GM18507 (cell line): ENCODE measurements around the gene SYCN.

Experiments used
- DNase-seq: peaks from one replicate; pipeline ENCODE4 v3.0.0; 2011; ENCODE audit warnings: low read depth; ENCODE audit not compliant: insufficient read length; ENCODE audit errors: extremely low spot score
- FAIRE-seq: peaks from 2 replicates; lab custom pipeline; 2011; peaks lifted over from hg19 to GRCh38; lab: Jason Lieb, UNC

Gene SYCN

DNA sequence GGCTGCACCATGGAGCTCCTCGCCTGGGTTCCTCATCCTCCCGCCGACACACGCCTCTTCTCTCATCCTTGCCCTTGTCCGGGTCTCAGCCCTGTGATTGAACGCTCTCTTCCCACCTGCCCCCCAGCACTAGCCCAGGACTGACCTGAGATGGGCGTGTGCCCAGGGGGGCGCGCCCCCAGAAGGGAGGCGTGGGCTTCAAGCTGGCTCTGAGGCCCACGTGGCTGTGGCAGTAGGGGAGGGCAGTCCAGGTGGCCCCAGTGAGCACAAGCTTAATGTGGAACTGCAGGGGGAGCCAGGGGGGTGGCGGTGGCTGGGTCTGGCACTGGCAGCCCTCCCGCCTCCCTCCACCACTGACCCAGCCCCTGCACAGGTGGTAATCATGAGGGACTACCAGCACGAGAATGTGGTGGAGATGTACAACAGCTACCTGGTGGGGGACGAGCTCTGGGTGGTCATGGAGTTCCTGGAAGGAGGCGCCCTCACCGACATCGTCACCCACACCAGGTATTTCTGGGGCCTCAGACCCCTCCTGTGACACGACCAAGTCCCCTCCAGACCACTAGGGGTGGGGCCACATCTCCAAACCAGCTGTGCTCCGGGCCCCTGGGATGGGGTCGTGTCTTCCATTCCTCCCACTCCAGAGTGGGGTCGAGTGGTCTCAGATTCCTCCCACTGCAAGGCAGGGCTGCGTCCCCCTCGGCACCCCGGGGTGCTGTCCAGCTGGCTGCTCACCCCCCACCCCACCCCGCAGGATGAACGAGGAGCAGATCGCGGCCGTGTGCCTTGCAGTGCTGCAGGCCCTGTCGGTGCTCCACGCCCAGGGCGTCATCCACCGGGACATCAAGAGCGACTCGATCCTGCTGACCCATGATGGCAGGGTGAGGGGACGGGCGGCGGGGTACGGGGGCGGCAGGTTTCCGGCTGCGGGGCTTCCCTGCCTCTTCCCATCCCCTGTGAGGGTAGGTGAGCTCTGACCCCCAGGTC is 29.2 kb downstream of the SYCN start:
- DNase-seq, result no peak
- no peak for FAIRE-seq

DNA sequence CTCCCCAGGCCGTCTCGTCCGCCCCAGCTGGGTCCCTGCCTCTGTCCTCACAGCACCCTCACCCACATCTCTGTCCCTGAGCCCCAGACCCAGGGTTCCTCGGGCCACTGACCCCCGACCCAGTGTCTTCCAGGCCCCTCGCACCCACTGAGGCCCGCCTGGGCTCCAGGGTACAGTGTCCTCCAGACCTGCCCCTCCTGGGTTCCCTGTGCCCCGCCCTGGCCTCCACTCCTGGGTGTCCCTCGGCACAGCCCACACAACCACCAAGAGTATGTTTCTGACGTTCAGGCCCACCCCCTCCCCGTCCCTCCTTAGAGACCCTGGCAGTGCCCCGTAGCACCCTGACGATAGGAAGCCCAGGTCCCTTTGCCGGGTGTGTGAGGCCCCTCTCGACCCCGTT is 29.9 kb downstream of the SYCN start:
- FAIRE-seq, result no peak
- DNase-seq, result no peak

DNA sequence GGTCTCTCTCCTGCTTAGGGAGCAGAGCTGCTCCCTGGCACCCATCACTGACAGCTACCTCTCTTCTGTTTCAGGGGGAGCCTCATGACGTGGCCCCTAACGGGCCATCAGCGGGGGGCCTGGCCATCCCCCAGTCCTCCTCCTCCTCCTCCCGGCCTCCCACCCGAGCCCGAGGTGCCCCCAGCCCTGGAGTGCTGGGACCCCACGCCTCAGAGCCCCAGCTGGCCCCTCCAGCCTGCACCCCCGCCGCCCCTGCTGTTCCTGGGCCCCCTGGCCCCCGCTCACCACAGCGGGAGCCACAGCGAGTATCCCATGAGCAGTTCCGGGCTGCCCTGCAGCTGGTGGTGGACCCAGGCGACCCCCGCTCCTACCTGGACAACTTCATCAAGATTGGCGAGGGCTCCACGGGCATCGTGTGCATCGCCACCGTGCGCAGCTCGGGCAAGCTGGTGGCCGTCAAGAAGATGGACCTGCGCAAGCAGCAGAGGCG is 30.5 kb downstream of the SYCN start:
- no peak for DNase-seq
- FAIRE-seq, result no peak

DNA sequence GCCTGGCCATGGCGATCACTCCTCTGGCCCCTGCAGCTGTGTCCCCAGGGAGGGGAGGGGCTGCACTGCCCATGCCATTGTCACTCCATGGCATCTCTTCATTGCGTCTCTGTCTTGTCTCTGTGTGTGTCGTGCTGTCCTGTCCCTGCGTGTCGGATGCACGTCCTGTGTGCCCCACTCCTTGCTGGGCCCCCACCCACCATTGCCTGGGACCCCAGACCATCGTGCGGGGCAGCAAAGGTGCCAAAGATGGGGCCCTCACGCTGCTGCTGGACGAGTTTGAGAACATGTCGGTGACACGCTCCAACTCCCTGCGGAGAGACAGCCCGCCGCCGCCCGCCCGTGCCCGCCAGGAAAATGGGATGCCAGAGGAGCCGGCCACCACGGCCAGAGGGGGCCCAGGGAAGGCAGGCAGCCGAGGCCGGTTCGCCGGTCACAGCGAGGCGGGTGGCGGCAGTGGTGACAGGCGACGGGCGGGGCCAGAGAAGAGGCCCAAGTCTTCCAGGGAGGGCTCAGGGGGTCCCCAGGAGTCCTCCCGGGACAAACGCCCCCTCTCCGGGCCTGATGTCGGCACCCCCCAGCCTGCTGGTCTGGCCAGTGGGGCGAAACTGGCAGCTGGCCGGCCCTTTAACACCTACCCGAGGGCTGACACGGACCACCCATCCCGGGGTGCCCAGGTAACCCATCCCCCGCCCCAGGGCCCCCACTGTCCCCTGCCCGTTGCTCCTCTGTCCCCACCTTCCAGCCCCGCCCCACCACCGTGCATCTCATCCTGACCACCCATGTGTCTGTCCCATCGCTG is 31.2 kb downstream of the SYCN start:
- DNase-seq (no peak), FAIRE-seq (no peak)

DNA sequence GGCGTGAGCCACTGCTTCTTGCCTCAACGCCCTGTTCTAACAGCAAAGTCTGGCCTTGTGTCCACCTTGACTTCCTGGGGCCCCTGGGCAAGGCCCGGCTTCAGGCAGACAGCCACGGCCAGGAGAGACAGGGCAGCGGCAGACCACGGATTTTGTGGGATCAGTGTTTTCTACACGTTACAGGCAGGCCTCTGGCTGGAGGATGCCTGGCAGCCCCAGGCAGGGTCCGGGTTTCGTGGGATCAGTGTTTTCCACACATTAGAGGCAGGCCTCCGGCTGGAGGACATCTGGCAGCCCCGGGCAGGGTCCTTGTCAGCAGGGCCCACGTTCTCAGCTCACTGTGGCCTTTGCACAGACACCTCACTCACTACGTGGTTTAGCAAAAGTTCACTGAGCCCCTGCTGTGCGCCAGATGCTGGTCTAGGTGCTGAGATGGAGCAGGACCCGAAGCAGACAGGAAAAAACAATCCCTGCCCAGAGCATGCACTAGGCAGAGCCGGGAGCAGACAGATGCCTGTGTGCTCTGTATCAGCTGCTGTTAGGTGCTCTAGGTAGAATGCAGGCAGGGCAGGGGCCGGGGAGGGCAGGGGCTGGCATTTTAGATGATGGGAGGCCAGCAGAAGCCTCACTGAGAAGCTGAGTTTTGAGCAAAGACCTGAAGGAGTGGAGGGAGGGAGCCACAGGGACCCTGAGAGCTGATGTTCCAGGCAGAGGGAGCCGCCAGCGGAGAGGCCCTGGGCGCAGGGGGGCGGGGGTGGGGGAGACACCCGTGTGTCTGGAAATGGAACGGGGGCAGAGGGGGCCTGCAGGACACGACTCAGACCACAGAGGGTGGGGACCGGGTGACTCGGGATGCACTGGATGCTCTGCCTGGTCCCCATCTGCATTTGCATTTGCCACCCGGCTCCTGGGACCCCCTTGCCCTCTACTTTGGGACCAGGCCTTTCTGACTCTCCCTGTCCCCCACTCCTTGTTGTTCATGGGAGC is 32.3 kb downstream of the SYCN start:
- FAIRE-seq, result no peak

DNA sequence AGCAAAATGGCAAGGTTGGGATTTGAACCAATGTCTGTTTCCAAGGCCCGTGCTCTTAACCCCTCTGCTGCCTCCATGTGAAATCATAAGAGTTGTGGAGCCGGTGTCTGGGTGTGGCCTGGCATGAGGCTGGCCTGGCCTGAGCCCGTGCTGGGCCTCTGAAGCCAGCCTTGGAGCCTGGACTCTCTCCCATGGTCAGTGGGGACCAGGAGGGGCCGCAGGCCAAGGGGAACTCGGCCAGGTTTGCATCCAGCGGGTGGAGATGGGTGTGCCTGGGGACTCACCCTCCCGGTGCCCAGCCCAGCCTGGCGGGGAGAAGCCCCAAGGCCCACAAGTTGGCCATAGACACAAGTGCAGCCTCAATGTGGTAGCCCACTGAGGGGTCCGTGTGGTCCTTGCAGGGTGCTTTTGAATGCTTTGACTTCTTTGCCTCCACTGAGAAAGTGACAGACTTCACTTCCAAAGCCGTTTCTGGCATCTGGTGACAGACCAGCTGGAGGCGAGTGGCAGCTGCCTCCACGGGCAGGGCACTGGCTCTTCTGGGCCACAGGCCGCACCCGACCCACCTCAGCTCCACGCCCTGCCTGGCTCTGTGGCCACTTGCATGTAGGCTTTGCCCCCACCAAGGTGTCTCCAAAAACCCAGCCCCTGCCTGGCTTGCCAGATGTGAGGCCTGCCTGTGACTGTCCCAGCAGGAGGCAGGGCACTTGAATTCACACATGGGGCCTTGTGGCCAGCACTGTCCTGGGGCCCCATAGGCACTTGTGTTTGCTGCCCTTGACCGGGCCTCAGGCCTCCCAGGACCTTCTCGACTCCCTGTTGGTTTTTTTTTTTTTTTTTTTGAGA is 33.5 kb downstream of the SYCN start:
- no peak for FAIRE-seq
- DNase-seq, result no peak

More for the DNA sequence above, 32.3 kb downstream of the SYCN start:
- DNase-seq, result no peak

DNA sequence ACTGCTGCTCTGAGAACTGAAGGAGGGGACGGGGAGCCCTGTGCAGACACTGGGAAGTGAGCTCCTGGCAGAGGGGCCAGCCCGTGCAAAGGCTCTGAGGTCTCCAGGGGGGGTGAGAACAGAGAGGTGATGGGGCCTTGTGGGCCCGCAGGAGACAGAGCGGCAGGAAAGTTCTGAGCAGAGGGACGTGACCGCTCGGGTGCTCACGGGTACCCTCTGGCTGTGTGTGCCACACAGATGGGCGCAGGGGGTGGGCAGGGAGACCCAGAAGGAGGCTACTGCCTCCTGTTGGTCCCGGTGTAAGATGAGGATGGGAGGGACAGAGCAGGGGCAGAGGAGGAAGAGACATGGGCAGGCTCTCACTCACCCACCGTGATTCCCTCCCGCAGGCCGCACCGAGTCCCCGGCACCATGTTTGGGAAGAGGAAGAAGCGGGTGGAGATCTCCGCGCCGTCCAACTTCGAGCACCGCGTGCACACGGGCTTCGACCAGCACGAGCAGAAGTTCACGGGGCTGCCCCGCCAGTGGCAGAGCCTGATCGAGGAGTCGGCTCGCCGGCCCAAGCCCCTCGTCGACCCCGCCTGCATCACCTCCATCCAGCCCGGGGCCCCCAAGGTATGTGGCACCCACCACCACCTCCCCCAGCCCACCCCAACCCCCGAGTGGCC is 34.8 kb downstream of the SYCN start:
- DNase-seq, result no peak
- no peak for FAIRE-seq

DNA sequence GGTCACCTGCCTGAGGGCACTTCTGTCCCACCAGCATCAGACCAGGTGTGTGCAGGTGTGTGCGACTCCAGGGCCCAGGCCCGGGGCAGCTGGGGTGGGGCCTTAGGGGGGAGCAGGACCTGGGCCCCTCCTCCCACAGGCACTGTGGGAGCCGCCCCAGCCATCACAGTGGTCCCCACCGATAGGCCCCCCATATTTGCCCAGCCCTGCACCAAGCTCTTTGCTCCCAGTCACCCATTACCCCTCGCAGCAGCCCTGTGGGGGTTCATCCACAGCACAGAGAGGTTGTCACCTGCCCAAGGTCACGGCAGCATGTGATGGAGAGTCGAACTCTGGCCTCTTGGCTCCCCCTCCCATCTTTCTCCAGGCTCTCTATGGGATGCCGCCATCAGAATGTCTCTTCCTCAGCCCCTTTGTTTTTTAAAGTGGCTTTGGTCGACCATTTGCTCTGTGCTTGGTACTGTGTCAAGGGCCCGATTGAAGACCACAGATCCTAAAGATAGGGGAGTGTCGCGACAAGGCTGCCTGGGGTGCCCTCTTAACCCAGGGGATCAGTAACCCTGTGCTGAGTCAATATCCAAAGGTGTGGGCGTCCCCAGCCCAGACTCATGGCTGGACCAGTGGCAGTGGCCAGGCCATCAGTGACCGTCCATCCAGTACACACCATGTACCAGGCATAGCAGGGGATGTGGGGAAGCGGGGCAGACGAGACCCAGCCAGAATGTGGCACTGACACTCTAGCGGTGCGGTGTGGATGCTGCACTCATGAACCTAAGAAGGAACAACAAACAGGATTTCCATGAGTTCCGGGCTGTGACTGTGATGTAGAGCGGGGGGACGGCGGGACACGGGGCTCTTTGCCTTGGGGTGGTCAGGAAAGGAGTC is 35.6 kb downstream of the SYCN start:
- DNase-seq (no peak), FAIRE-seq (no peak)

DNA sequence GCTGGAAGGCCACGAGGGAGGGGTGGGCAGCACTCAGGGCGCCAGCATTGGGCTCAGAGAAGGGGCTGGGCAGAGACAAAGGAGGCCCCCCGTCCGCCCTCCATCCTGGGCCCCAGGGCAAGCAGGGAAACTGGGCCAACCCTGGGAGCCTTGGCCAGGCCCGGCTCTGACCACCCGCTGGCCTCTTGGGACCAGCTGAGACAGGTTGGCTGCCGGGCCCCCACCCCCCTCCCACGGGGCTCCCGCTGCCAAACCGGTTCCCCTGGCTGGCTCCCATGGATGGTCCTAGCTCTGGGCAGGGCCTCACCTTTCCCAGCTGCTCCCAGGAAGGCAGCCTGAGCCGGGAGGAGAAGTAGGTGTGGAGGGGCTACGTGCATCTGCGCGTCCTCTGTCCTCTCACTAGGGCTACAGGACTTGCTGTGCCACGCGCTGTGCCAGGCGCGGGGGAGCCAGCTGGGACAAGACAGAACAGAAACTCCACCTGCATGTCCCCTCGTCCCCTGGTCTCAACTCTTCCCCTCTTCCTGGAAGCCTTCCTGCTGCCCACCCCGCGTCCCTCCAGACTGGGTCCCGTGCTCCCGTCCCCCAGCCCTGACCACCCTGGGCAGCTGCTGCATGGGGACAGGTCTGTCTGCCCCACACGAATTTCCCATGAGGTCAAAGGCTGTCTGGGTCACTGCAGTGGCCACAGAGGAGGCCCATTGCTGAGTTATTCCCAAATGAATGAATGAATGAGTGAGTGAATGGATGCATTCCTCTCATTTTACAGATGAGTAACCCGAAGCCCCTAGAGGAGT is 36.4 kb downstream of the SYCN start:
- FAIRE-seq, result no peak
- no peak for DNase-seq

DNA sequence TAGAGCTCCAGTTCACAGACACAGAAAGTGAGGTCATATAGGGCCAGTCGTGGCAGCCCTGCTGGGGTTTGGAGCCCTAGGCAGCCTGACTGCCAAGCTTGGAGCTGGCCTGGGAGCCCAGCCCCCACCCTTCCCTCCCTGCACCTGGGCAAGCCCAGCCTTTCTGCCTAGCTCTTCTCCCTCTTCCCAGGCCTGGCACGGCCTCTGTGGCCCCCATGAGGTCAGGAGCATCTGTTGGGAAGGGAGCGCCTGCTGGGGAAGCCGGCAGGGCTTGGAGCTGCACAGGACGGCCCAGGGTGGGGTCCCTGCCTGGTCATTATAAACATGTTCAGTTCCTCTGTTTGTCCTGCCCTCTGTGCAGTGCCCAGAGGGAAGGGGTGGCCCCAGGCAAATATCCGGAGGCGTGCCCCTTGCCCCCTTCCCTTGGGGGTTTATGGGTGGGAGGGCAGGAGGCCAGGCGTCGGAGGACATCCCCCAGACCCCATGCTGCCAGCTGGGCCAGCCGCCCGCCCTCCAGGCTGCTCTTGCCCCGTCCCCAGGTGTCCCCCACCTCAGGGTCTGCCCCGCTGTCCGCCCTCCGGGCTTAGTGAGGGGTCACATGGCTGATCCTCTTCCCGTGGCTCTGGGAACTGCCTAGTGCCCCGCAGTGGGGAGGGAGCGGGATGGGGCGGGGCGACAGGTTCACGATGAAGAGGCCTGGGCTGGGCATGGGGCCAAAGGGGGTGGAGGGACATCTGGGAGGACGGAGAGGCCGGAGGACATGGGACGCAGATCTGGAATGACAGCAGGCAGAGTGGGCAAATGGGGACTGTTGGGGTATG is 37.3 kb downstream of the SYCN start:
- DNase-seq, result no peak
- FAIRE-seq, result no peak

DNA sequence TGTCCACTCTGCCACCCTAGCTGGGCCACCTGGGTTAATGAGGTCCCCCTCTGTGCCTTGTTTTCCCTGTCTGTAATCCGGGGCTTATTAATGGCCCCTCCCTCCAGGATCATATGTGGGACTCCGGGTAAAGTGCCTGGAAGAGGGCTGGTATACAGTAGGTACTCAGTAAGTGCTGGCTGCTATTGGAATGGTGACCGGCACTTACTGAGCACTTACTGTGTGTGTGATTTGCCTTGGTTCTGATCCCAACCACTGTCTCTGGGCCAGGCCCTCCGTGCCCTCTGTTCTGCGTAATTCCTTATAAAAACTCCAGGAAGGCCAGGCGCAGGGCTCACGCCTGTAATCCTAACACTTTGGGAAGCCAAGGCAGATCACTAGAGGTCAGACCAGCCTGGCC is 38.2 kb downstream of the SYCN start:
- no peak for FAIRE-seq
- DNase-seq, result no peak

DNA sequence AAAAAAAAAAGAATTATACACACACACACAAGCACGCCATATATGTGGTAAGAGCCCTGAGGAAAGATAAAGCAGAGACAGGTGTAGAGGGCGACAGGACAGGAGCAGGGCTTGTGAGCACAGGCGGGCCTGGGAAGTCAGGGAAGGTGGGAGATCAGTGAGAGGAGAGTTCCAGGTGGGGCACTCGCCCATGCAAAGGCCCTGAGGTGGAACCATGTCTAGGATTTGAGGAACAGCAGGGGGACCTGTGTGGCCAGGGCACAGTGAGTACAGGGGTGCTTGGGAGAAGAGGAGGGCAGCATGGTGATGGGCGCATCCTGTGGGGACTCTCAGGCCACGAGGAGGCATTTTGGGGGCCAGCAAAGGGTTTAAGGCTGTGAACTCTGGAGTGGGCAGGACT is 39.8 kb downstream of the SYCN start:
- FAIRE-seq, result no peak
- no peak for DNase-seq

DNA sequence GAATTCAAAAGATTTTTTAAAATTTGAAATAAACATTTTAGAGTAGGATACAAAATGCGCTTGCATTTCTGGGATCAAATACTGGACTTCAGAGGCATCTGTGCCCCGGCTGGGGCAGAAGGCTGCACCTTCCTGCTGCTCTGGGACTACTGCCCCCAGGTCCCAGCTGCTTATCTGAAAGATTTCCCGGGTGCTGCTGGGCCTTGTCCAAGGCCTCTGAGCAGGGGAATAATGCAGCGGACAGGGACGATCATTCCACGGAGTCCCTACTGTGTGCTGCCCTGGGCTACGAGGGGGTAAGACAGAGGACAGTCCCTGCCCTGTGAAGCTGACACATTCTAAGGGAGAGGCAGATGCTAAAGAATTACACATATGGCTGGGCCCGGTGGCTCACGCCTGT is 40.4 kb downstream of the SYCN start:
- DNase-seq, result no peak
- FAIRE-seq, result no peak

DNA sequence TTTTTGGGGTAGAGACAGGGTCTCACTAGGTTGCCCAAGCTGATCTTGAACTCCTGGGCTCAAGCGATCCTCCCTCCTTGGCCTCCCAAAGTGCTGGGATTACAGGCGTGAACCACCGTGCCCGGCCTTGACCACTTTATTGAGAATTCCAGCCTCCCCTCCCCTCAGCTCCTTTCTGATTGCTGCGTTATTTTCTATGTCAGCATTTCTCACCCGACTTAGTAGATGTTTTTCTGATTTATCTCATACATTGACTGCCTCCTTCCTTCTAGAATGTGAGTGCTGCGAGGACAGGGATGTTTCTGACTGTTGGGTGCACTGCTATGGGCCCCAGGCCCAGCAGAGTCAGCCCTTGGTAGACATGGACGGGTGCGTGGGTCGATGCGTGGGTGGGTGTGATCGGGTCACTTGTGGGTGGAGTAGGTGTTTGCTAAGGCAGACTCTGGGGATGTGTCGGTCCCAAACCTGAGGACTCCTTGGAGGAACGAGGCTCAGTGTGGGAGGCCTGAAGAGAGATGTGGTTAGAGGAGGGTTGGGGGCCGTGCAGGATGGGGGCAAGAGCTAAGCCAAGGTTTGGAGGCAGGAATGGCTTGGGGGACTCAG is 41.5 kb downstream of the SYCN start:
- FAIRE-seq, result no peak
- DNase-seq, result no peak
